ENCODE measurements around the gene FES.
"Not testable (repeated sequence)": the region's sequence is repeated elsewhere in the genome, so short reads cannot be mapped to it uniquely, and the experiment has no call there.

Gene FES

GRCh38 chr15:90893175-90894090 is 9.1 kb downstream of the FES start:
- no peak for DNase-seq

DNA sequence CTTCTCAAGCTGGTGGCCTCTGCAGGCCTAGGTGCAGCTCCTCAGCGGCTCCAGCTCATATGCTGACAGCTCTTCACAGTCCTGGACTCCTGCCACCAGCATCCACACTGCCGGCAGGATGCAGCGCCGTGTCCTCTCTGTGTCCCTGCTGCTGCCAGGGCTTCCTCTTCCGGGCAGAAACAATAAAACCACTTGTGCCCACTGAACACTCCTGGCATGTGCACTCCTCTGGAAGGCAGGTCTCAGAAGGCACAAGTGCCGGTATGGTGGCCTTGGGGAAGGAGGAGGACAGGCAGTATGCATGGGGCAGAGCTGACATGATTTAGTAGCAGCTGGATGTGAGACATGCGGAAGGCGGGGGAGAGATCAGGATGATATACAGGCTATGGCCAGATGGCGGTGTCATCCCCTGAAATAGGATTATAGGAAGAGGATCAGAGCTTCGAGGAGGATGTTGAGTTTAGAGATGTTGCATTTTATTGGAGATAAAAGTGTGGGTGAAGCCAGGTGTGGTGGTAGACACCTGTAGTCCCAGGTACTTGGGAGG is 11.3 kb downstream of the FES start:
- DNase-seq: peak; percentile 37

DNA sequence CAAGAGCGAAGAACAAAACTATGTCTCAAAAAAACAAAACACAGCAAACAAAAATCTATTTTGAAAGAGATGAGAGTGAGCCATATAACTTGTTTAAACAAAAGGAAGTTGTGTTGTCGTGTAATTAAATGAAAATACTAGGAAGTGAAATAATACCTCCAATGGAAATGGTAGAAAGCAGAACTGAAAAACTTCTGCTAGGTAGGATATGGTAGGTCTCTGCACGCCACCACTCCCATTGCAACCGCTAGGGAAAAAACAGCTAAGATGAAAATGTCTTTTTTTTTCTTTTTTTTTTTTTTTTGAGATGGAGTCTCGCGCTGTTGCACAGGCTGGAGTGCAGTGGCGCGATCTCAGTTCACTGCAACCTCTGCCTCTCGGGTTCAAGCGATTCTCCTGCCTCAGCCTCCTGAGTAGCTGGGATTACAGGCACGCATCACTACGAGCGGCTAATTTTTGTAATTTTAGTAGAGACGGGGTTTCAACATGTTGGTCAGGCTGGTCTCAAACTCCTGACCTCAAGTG is 12.9 kb downstream of the FES start:
- not testable (repeated sequence) for DNase-seq

GRCh38 chr15:90901175-90902039 is 17.1 kb downstream of the FES start:
- no peak for DNase-seq

DNA sequence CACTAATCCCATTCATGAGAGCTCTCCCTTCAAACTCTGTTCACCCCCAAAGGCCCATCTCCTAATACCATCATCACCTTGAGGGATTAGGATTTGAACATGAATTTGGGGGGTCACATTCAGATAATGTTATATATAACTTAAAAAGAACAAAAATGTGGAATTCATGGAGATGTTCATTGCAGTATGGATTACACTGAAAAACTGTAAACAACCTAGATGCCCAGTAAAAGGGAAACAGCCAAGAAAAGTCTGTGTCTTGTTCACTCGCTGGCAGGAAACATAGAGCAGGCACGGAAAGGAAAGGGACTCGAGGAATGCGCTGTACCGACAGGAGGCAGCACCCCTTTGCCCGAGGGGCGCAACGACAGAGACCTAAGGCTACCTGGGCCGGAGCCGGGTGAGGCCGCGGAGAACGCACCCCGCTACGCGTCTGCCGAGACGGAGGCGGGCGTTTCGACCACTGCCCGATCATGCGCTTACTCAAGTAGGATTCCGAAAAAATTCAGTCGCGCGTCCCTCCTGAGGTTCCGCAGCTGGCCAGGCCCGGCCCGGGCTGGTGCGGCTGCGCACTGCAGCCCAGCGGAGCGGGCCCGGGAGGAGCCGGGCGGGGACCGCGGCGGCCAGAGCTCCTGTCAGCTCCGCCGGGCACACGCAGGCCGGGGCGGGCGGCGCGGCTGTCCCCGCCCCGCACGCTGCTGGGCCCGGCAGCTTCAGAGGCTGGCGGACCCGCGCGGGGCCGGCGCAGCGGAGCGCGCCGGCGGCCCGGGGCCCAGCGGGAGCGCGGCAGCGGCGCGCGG is 17.9 kb downstream of the FES start:
- peak; percentile 76 for DNase-seq

DNA sequence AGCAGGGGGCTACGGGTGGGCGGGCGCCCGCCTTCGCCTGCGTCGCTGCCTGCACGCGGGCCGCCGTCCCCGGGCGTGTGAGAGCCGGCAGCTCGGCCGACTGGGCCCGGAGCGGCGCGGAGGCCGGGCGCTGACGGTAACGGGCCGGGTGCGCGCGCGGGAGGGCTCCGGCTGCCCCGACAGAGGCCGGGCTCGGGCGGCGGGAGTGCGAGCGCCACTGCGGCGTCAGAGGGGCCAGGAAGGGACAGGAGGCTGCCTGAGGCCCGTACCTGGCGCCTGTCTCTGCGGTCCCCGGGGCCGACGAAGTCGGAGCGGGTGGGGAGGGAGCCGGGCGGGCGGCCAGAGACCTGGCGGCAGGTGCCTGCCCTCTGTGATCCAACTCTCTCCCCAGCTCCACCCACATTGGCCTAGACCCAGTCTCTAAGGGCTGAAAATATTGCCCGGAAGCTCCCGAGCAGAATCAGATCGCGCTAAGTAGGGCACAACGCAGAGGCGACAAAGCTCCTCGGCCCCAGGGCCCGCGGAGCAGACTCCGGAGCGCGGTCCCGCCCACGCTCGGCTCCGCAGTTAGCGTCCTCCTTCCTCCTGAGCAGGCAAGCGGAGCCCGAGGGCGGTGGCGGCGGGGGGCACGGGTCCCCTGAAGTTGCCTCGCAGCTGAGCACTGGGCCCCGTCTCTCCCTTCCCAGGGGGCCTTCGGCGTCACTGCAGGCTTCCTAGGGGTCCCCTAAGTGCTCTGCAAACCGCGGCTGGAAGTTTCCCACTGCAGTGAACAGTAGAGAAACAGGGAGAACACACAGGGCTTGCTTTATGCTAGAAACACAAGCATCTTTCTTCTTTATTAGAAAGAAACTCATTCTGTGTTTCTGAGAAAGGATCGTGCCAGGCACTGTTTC is 18.8 kb downstream of the FES start, which contains the start of gene MAN2A2:
Gene MAN2A2 (plus strand): TSS at position 463 of the 893 bp plus-strand sequence. CDS start 906 bp downstream, outside the sequence.
- DNase-seq: no peak

DNA sequence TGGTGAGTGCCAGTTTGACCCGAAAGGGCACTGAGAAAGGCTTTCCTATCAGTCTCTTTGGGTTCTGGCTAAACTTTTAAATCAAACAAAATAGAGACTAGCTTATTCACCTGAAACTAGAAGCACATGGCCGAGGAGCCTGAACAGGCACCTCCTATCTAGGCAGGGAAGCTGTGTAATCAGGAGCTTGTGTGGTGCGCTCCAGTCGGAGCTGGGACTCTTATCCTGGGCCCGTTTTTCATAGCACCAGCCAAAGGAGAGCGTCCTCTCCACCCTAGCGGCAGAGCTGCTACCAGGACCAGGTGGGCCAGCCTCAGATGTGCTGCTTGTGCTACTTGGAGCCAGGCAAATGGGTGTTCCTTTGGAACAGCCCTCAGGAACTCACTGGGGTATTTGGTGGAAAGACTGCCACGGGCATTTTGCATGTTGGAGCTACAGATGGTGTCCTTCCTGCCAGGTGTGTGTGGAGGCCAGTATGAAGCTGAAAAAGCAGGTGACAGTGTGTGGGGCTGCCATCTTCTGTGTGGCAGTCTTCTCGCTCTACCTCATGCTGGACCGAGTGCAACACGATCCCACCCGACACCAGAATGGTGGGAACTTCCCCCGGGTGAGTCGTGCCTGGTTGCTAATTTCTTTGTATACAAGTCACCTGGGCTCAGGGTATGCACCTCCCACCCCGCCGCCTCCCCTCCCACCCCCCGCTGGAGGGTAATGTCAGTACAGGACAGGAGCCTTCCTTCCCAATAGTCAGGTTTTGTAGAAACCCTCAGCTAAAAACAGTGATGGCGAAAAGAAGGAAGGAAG is 19.6 kb downstream of the FES start:
- no peak for DNase-seq

DNA sequence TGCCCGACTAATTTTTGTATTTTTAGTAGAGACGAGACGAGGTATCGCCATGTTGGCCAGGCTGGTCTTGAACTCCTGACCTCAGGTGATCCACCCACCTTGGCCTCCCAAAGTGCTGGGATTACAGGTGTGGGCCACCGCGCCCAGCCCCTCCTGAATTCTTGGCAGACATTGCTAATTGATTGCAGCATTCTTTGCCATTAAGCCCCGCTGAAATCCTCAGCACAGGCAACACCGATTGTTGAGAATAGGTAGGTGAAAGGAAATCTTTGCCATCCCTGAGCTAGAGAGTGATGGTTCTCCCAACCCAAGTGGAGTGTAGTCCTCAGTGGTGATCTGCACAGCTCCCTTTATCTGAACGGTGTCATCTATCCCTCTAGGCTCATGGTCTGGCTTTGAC is 20.4 kb downstream of the FES start:
- DNase-seq: no peak

GRCh38 chr15:90905306-90906180 is 21.2 kb downstream of the FES start:
- DNase-seq: no peak

- DNase-seq: no peak
Measured at GRCh38 chr15:90906181-90906849, 22.0 kb downstream of the FES start.

- no peak for DNase-seq
Measured at GRCh38 chr15:90907051-90907660, 22.9 kb downstream of the FES start.

DNA sequence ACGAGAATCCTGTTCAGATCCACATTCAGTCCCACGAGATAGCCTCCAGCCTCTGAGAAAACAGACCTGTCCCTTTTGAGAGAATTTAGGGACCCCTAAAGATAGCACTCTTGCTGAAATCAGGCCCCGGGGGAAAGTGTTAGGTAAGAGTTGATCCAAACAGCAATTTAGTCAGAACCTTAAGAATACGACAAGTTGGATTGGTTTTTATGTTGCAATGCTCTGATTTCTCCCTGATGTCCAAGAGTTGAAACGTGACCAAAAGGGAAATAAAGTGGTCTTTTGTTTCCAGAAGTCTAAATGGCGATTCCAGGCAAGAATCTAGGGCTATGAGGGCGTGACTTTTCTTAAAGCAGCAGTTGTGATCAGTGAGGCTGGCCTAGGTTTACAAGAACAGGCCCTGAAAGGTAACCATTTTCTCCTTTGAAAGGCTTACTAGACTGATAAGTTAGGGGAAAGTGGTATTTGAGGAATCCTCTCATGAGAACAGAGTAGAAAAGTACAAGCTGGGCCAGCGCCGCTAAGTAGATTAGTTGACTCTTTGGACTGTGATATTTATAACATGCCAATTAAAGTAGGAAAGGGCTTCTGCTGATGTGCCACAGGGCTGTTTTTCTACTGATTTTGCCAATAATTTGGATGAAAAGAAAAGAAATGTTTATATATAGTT is 23.7 kb downstream of the FES start:
- no peak for DNase-seq

- DNase-seq: not testable (repeated sequence)
Measured at GRCh38 chr15:90909449-90909848, 25.1 kb downstream of the FES start.

DNA sequence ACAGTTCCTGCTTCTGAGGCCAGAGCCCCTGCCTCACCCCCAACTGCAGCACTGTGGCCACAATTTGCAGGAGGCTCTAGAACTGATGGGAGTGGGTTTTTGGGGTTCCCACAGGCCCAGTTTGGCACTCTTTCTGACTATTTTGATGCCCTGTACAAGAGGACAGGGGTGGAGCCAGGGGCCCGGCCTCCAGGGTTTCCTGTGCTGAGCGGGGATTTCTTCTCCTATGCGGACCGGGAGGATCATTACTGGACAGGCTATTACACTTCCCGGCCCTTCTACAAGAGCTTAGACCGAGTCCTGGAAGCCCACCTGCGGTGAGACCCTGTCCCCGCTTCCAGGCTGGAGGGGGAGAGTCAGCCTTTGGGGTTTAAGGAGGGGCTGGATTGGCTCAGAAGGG is 25.7 kb downstream of the FES start:
- no peak for DNase-seq

- DNase-seq: no peak
Measured at GRCh38 chr15:90910441-90911301, 26.4 kb downstream of the FES start.

GRCh38 chr15:90911302-90911623 is 27.0 kb downstream of the FES start:
- DNase-seq: no peak
